Esophagus squamous epithelium (tissue), 5 donors: ENCODE measurements around the gene PLA2G3. TPM values are rescaled to one million over a fixed set of nuclear protein-coding genes. Genes with fewer than 3 reads are reported as not detected.
A peak's percentile ranks its signal among the peaks of the same experiment; 100 is the strongest.

Source experiments
- DNase-seq: peaks from one replicate; lab custom pipeline; 2025; lab: John Stamatoyannopoulos, UW
- H3K27ac ChIP-seq, 4 donors: fragments of 200-600 bp; sonication (generic); one replicate each; pipeline ENCODE4 v1.5.1; 2016 to 2019; ENCODE audit warnings: mild to moderate bottlenecking in 1 of 4
- H3K27me3 ChIP-seq, 4 donors: fragments of 200-600 bp; sonication (generic); 1 replicate in 3 of 4; 2 replicates in 1 of 4; pipeline versions ENCODE4 v1.5.1 to v1.6.0; 2017 to 2021; ENCODE audit warnings: antibody characterized with exemption in 1 of 4
- H3K36me3 ChIP-seq, 3 donors: fragments of 200-600 bp; sonication (generic); one replicate each; pipeline ENCODE4 v1.5.1; 2016 to 2019
- H3K4me1 ChIP-seq, 3 donors: fragments of 200-600 bp; sonication (generic); one replicate each; pipeline ENCODE4 v1.5.1; 2017 to 2019
- H3K4me3 ChIP-seq, 4 donors: fragments of 200-600 bp; sonication (generic); 1 replicate in 3 of 4; 2 replicates in 1 of 4; pipeline ENCODE4 v1.5.1; 2016 to 2019; ENCODE audit warnings: mild to moderate bottlenecking in 2 of 4, moderate library complexity in 1 of 4
- H3K9me3 ChIP-seq, 3 donors: fragments of 200-600 bp; sonication (generic); one replicate each; pipeline ENCODE4 v1.5.1; 2016 to 2019
- CTCF ChIP-seq, 6 experiments: fragments of 450-650 bp in 4 of 6; fragments of 200-600 bp in 2 of 6; sonication (generic) in 2 of 6; IDR thresholded peaks; one replicate each; pipeline ENCODE4 v1.5.1; 2016 to 2019; ENCODE audit warnings: antibody characterized with exemption in 6 of 6, mild to moderate bottlenecking in 4 of 6, moderate library complexity in 4 of 6
- POLR2A ChIP-seq, 4 donors: fragments of 450-650 bp; IDR thresholded peaks; one replicate each; pipeline ENCODE4 v1.6.1; 2017; ENCODE audit warnings: antibody characterized with exemption in 4 of 4, mild to moderate bottlenecking in 4 of 4, moderate library complexity in 3 of 4
- WGBS, 2 donors: methylation state at CpG; one replicate each; pipeline ENCODE4 v1.1.5; 2018; 5-methylcytosine and 5-hydroxymethylcytosine counted together
- intact Hi-C: fragments of 100-400 bp; cut with DNase I; formaldehyde crosslinking; loops from one replicate; pipeline ENCODE4 v1.15.0; 2022
- total RNA-seq, 4 donors: library from RNA; depleted of rRNA; stranded (reverse); fragments of >200 nt; gene quantifications; one replicate each; pipeline ENCODE4 v1.1.0, GENCODE V29; 2016
- donor health status: DM: yes; HTN: yes; CAD: no.

Gene PLA2G3
- total RNA-seq, 4 donors from 2014 or later: 5.0 to 27.0 (median 7.8) TPM

DNA sequence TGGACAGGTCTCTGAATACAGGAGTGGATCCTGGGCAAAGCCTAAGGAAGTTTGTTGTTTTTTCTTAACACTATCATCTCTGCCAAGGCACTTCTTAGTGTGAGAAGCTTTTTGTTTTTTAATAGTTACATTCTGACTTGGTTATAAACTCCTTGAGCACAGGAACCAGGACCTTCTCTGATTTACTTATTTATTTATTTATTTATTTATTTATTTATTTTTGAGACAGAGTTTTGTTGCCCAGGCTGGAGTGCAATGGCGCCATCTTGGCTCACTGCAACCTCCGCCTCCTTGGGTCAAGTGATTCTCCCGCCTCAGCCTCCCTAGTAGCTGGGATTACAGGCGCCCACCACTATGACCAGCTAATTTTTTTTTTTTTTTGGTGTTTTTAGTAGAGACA lies 30.7 kb upstream of the PLA2G3 start:
- Histone ChIP-seq H3K9me3 (no peaks in the 10 kb centered on the region), H3K27me3 (no peaks in the 10 kb centered on the region), H3K36me3 (peaks cover 0 to 25% (median 0%) of the 10 kb centered on the region in 3 donors), H3K27ac (no peak overlapping the region), H3K4me3 (no peak overlapping the region), H3K4me1 (peaks cover 6 to 66% (median 36%) of the 10 kb centered on the region in 3 donors)
- WGBS, 2 donors: 89 to 98% methylated on average over 4 of the region's 4 CpGs
- DNase-seq: no peak
- intact Hi-C loops: no loop called here
- TF ChIP-seq CTCF (IDR thresholded peaks at IDR 0.05): no peak
- TF ChIP-seq POLR2A (IDR thresholded peaks at IDR 0.05): no peak

DNA sequence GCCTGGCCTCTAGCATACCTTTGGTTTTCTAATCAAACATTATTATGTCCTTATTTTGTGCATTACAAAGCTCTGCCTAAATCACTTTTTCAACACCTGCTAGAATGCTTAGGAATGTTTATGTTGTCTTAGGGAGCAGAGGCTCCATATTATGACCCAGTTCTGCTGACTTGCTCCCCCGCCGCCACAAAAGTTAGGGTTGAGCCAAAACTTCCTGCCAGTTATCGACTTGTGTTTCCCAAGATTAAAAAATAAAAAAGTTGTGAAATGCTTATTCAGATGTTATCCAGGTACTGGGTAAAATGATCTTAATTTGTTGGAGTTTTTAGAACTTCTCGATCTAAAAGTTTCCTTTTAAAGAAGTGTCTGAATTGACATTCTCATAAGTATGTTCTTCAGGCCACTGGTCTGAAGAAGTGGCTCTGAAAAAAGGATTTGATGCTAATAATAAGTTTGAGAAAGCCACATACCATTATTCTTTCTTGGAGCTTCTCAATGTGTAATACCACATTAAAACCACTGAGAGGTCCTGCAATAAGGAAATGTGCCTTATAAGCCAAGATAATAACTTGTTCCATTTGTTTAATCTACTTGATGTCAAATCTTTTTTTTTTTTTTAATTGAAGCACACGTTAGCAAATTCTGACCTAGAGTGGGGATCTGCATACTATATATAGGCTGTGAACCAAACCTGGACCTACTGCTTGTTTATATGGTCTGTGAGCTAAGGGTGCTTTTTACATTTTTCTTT lies 21.9 kb upstream of the PLA2G3 start:
- Histone ChIP-seq H3K27me3 (no peaks in the 10 kb centered on the region), H3K36me3 (peaks cover 0 to 41% (median 0%) of the 10 kb centered on the region in 3 donors), H3K9me3 (no peaks in the 10 kb centered on the region), H3K4me1 (peaks cover 17 to 46% (median 18%) of the 10 kb centered on the region in 3 donors), H3K4me3 (peak overlapping the region in 1 of 4 donors; percentile 90), H3K27ac (peak overlapping the region in 2 of 4 donors; percentile 92 to 93)
- 40 to 50% methylated on average over 5 of the region's 5 CpGs for WGBS, 2 donors
- no peak for TF ChIP-seq POLR2A (IDR thresholded peaks at IDR 0.05)
- TF ChIP-seq CTCF (IDR thresholded peaks at IDR 0.05): peak in 3 of 6 experiments; percentile 24 to 36 (median 34)
- intact Hi-C loops: no loop called here
- no peak for DNase-seq

- DNase-seq: no peak
- Histone ChIP-seq H3K36me3 (peaks cover 0 to 33% (median 0%) of the 10 kb centered on the region in 3 donors), H3K4me1 (peaks cover 17 to 46% (median 18%) of the 10 kb centered on the region in 3 donors), H3K9me3 (no peaks in the 10 kb centered on the region), H3K27ac (peak overlapping the region; percentile 85 to 95 (median 92)), H3K4me3 (peak overlapping the region in 3 of 4 donors; percentile 78 to 90 (median 79)), H3K27me3 (no peaks in the 10 kb centered on the region)
- TF ChIP-seq CTCF (IDR thresholded peaks at IDR 0.05): no peak
- no peak for TF ChIP-seq POLR2A (IDR thresholded peaks at IDR 0.05)
- intact Hi-C loops: no loop called here
Measured at GRCh38 chr22:31161386-31161785, 21.1 kb upstream of the PLA2G3 start.

- DNase-seq: no peak
- H3K4me3 ChIP-seq: peak overlapping the region; percentile 71 to 90 (median 78)
- intact Hi-C loops: no loop called here
- no peaks in the 10 kb centered on the region for H3K27me3 ChIP-seq
- H3K36me3 ChIP-seq: peaks cover 0 to 24% (median 0%) of the 10 kb centered on the region in 3 donors
- H3K27ac ChIP-seq: peak overlapping the region; percentile 85 to 95 (median 92)
- WGBS, 2 donors: 5 to 6% methylated on average over 15 to 30 of the region's 32 CpGs
- no peak for TF ChIP-seq POLR2A (IDR thresholded peaks at IDR 0.05)
- no peak for TF ChIP-seq CTCF (IDR thresholded peaks at IDR 0.05)
- no peaks in the 10 kb centered on the region for H3K9me3 ChIP-seq
- H3K4me1 ChIP-seq: peaks cover 17 to 52% (median 24%) of the 10 kb centered on the region in 3 donors
Measured at GRCh38 chr22:31160328-31160978, 20.1 kb upstream of the PLA2G3 start.

- WGBS, 2 donors: 14 to 25% methylated on average over 3 of the region's 3 CpGs
- Histone ChIP-seq H3K4me1 (peaks cover 6 to 27% (median 6%) of the 10 kb centered on the region in 3 donors), H3K27ac (peak overlapping the region in 3 of 4 donors; percentile 77 to 90 (median 81)), H3K9me3 (no peaks in the 10 kb centered on the region), H3K27me3 (no peaks in the 10 kb centered on the region), H3K36me3 (no peaks in the 10 kb centered on the region), H3K4me3 (no peak overlapping the region)
- no peak for DNase-seq
- intact Hi-C loops: no loop called here
- TF ChIP-seq POLR2A (IDR thresholded peaks at IDR 0.05) (no peak), CTCF (IDR thresholded peaks at IDR 0.05) (no peak)
Measured at GRCh38 chr22:31155422-31155821, 15.1 kb upstream of the PLA2G3 start.
